GM12878 (cell line): ENCODE data around the gene TNFSF9. TPM values are rescaled to one million over a fixed set of nuclear protein-coding genes. Genes with fewer than 3 reads are reported as not detected.
A peak's percentile ranks its signal among the peaks of the same experiment; 100 is the strongest.

ENCODE experiments used
- ATF7 ChIP-seq: fragments of 450-650 bp; IDR thresholded peaks from 2 replicates; pipeline ENCODE4 v1.6.1; 2016; ENCODE audit warnings: low read depth, mild to moderate bottlenecking
- BACH1 ChIP-seq: fragments of 450-650 bp; IDR thresholded peaks from 2 replicates; pipeline ENCODE4 v1.6.1; 2017; ENCODE audit warnings: mild to moderate bottlenecking, borderline replicate concordance
- BHLHE40 ChIP-seq, 2 experiments: fragments of 450-650 bp in 1 of 2; IDR thresholded peaks; 2 replicates each; pipeline ENCODE4 v1.6.1; 2011 to 2017; ENCODE audit warnings: low read depth in 2 of 2, borderline replicate concordance in 1 of 2, improper control_type of control experiment in 1 of 2, low read length in 1 of 2, mild to moderate bottlenecking in 1 of 2
- CBX3 ChIP-seq: fragments of 200-600 bp; sonication (generic); IDR thresholded peaks from 2 replicates; pipeline ENCODE4 v1.6.1; 2016; ENCODE audit warnings: low read depth, borderline replicate concordance
- CHD2 ChIP-seq: IDR thresholded peaks from 2 replicates; pipeline ENCODE4 v1.6.1; 2011; ENCODE audit warnings: low read depth, low read length, improper control_type of control experiment, borderline replicate concordance
- CREB1 ChIP-seq: IDR thresholded peaks from 2 replicates; pipeline ENCODE4 v1.6.1; 2012; ENCODE audit warnings: low read depth, mild to moderate bottlenecking, inconsistent platforms
- CREM ChIP-seq: IDR thresholded peaks from 2 replicates; pipeline ENCODE4 v1.6.1; 2014; ENCODE audit warnings: antibody characterized with exemption, low read depth
- CUX1 ChIP-seq: IDR thresholded peaks from 2 replicates; pipeline ENCODE4 v1.6.1; 2012; ENCODE audit warnings: improper control_type of control experiment, low read depth, low read length; ENCODE audit not compliant: insufficient replicate concordance
- FOXM1 ChIP-seq: IDR thresholded peaks from 2 replicates; pipeline ENCODE4 v1.6.1; 2012; ENCODE audit warnings: low read depth, mild to moderate bottlenecking, inconsistent platforms, low read length, moderate library complexity
- HDGF ChIP-seq: fragments of 450-650 bp; IDR thresholded peaks from 2 replicates; pipeline ENCODE4 v1.6.1; 2016; ENCODE audit warnings: antibody characterized with exemption
- JUNB ChIP-seq: IDR thresholded peaks from 2 replicates; pipeline ENCODE4 v1.6.1; 2016; ENCODE audit warnings: antibody characterized with exemption, mild to moderate bottlenecking
- MTA3 ChIP-seq: IDR thresholded peaks from 2 replicates; pipeline ENCODE4 v1.6.1; 2012; ENCODE audit warnings: low read length, inconsistent platforms, borderline replicate concordance
- MYC ChIP-seq: IDR thresholded peaks from 2 replicates; pipeline ENCODE4 v1.6.1; 2011; ENCODE audit warnings: mild to moderate bottlenecking, low read length, moderate library complexity, inconsistent platforms; ENCODE audit not compliant: insufficient read depth, insufficient replicate concordance, insufficient read length, severe bottlenecking
- NBN ChIP-seq: fragments of 450-650 bp; IDR thresholded peaks from 2 replicates; pipeline ENCODE4 v1.6.1; 2016
- NFIC ChIP-seq: IDR thresholded peaks from 2 replicates; pipeline ENCODE4 v1.6.1; 2012; ENCODE audit warnings: low read depth, mild to moderate bottlenecking, inconsistent platforms, low read length, moderate library complexity
- NFYB ChIP-seq: IDR thresholded peaks from 2 replicates; pipeline ENCODE4 v1.6.1; 2011; ENCODE audit warnings: low read depth, mild to moderate bottlenecking, low read length, improper control_type of control experiment, moderate library complexity; ENCODE audit not compliant: insufficient read depth
- PAX8 ChIP-seq: fragments of 450-650 bp; IDR thresholded peaks from 2 replicates; pipeline ENCODE4 v1.6.1; 2017; ENCODE audit warnings: mild to moderate bottlenecking, moderate library complexity
- RAD51 ChIP-seq: fragments of 450-650 bp; IDR thresholded peaks from 2 replicates; pipeline ENCODE4 v1.6.1; 2016; ENCODE audit warnings: moderate library complexity, mild to moderate bottlenecking, inconsistent platforms
- RB1 ChIP-seq: fragments of 450-650 bp; formaldehyde crosslinking; IDR thresholded peaks from 2 replicates; pipeline ENCODE4 v1.6.1; 2017; ENCODE audit warnings: mild to moderate bottlenecking, borderline replicate concordance
- RFX5 ChIP-seq: IDR thresholded peaks from 2 replicates; pipeline ENCODE4 v1.6.1; 2011; ENCODE audit warnings: low read depth, low read length, improper control_type of control experiment
- RUNX3 ChIP-seq: IDR thresholded peaks from 2 replicates; pipeline ENCODE4 v1.6.1; 2012; ENCODE audit warnings: low read length, inconsistent platforms
- SMC3 ChIP-seq: IDR thresholded peaks from 2 replicates; pipeline ENCODE4 v1.6.1; 2011; ENCODE audit warnings: low read length, improper control_type of control experiment, borderline replicate concordance
- STAT3 ChIP-seq: IDR thresholded peaks from 2 replicates; pipeline ENCODE4 v1.6.1; 2011; ENCODE audit warnings: low read depth, low read length, improper control_type of control experiment
- SUPT20H ChIP-seq: IDR thresholded peaks from 2 replicates; pipeline ENCODE4 v1.6.1; 2011; ENCODE audit warnings: low read depth, mild to moderate bottlenecking, low read length, moderate library complexity, borderline replicate concordance; ENCODE audit not compliant: control insufficient read depth
- TCF7 ChIP-seq: IDR thresholded peaks from 2 replicates; pipeline ENCODE4 v1.6.1; 2014; ENCODE audit warnings: antibody characterized with exemption, borderline replicate concordance
- ZNF217 ChIP-seq: fragments of 450-650 bp; IDR thresholded peaks from 2 replicates; pipeline ENCODE4 v1.6.1; 2017; ENCODE audit warnings: antibody characterized with exemption, mild to moderate bottlenecking
- polyA plus RNA-seq, 11 experiments: library from polyadenylated mRNA; depleted of rRNA in 4 of 11; unstranded in 6 of 11; stranded (reverse) in 5 of 11; fragments of >200 nt; fragmentation: Nextera tagmentation in 4 of 11; fragmentation: Illumina TruSeq in 1 of 11; extraction: Ambion mirVana in 4 of 11; extraction: Trizol in 1 of 11; gene quantifications; 1 replicate in 1 of 11; 2 replicates in 10 of 11; pipeline versions ENCODE4 v1.2.1 to v1.2.3, GENCODE V29; 2011 to 2016; ENCODE audit warnings: inconsistent platforms in 2 of 11, missing spikeins in 2 of 11, low read depth in 1 of 11
- total RNA-seq, 4 experiments: library from RNA; depleted of rRNA in 3 of 4; stranded (reverse); fragments of >200 nt in 3 of 4; fragmentation: Illumina TruSeq in 1 of 4; extraction: Trizol in 1 of 4; gene quantifications; 2 replicates each; pipeline versions ENCODE4 v1.2.1 to v1.2.3, GENCODE V29; 2013 to 2021

Gene TNFSF9
- total and polyA plus RNA-seq, 10 of the 15 experiments (the other 5 are each of a cell fraction or from before 2014, with no cell fraction given), result 6.2 to 75.3 (median 22.1) TPM

DNA sequence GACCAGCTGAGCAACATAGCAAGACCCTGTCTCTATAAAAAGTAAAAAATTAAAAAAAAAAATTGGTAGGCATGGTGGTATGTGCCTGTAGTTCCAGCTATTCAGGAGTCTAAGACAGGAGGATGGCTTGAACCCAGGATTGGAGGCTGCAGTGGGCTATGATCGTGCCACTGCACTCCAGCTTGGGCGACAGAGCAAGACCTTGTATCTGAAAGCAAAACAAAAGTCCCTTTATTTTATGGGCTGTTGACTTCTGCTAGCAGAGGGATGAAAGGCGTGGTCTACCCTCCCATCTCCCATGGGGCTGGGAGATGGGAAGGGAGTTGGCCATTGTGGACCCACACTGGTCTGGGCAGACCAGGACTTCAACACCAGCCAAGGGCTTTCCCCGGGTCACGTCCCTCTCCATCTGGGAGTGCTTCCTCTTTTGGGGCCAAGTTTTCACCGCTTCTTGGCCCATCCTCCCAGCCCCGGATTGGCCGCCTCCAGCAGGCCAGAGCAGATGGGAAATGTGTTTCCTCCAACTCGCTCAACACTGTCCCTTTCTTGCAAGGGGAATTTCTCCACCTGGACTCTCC lies 2.2 kb upstream of the TNFSF9 start (continued):
- TF ChIP-seq NFYB (peak; percentile 73; the same call in 1 of the 2 replicates), TCF7 (no peak), PAX8 (no peak), BACH1 (peak; percentile 41; the same call in 1 of the 2 replicates), BHLHE40 (IDR thresholded peaks at IDR 0.05; ENCODE audit: borderline replicate concordance in 1 of 2, low read depth in 2 of 2, low read length in 1 of 2) (peak; percentile 62 to 65; a peak in 3 of 4 replicates), RUNX3 (no peak; the same call in 1 of the 2 replicates), SUPT20H (no peak), CHD2 (no peak), CBX3 (no peak), JUNB (no peak), RAD51 (no peak), STAT3 (no peak), ATF7 (no peak), FOXM1 (no peak; the same call in 1 of the 2 replicates), NFIC (no peak; the same call in 1 of the 2 replicates), CUX1 (no peak), RB1 (no peak), HDGF (no peak), MTA3 (no peak), RFX5 (no peak), ZNF217 (peak; percentile 79; the same call in 1 of the 2 replicates), SMC3 (no peak), CREM (no peak), CREB1 (no peak), MYC (no peak), NBN (no peak; the same call in 1 of the 2 replicates)
